IMR-90 (cell line): ENCODE data around the gene SASH1. TPM values are rescaled to one million over a fixed set of nuclear protein-coding genes. Genes with fewer than 3 reads are reported as not detected.

Experiments
- ATAC-seq: fragments of 200-7000 bp; cut with Tn5 transposase; 2 replicates; pipeline ENCODE4 v1.9.1; 2020; ENCODE audit warnings: low read depth, mild to moderate bottlenecking, moderate library complexity
- BruUV-seq: library from RNA; stranded (reverse); fragments of 400-500 nt; replicated peaks from 2 replicates; lab custom pipeline; 2021; lab: Mats Ljungman, UMichigan
- CTCF ChIA-PET: fragments of 300-600 bp; formaldehyde crosslinking; extraction: SDS; loops from one replicate; lab custom pipeline; 2021; ENCODE audit warnings: antibody characterized with exemption; lab: Yijun Ruan, JAX
- POLR2A ChIA-PET: fragments of 300-600 bp; sonication (Branson Sonifier 250); formaldehyde crosslinking; loops from one replicate; lab custom pipeline; 2022; ENCODE audit warnings: antibody characterized with exemption; ENCODE audit not compliant: unreplicated experiment; lab: Charles Lee
- DNase-seq: peaks from one replicate; pipeline ENCODE4 v3.0.0; 2013
- H2AFZ ChIP-seq: replicated peaks from 2 replicates; pipeline ENCODE3; 2013; ENCODE audit warnings: low read length, mild to moderate bottlenecking; ENCODE audit not compliant: poor library complexity
- H2AK5ac ChIP-seq: 2 replicates; pipeline ENCODE4 v1.6.1; 2013; ENCODE audit warnings: low read depth, low read length, inconsistent platforms
- H2AK9ac ChIP-seq: replicated peaks from 2 replicates; pipeline ENCODE3; 2013; ENCODE audit warnings: mild to moderate bottlenecking, low read depth, low read length, moderate library complexity; ENCODE audit not compliant: poor library complexity
- H2BK120ac ChIP-seq: 2 replicates; pipeline ENCODE4 v1.6.1; 2013; ENCODE audit warnings: low read depth, low read length, inconsistent platforms
- H2BK15ac ChIP-seq: 3 replicates; pipeline ENCODE4 v1.6.1; 2013; ENCODE audit warnings: low read depth, low read length, inconsistent platforms
- H2BK20ac ChIP-seq: 2 replicates; pipeline ENCODE4 v1.6.1; 2013; ENCODE audit warnings: low read depth, mild to moderate bottlenecking, inconsistent platforms, low read length, moderate library complexity
- H2BK5ac ChIP-seq: 2 replicates; pipeline ENCODE4 v1.6.1; 2013; ENCODE audit warnings: mild to moderate bottlenecking, low read depth, low read length, inconsistent platforms; ENCODE audit not compliant: poor library complexity, severe bottlenecking
- H3K14ac ChIP-seq: replicated peaks from 2 replicates; pipeline ENCODE4 v1.6.1; 2013; ENCODE audit warnings: low read depth, low read length, inconsistent platforms
- H3K18ac ChIP-seq: 2 replicates; pipeline ENCODE4 v1.6.1; 2013; ENCODE audit warnings: low read depth, low read length, control low read depth
- H3K23ac ChIP-seq: 2 replicates; pipeline ENCODE4 v1.6.1; 2013; ENCODE audit warnings: low read depth, low read length, inconsistent platforms
- H3K27ac ChIP-seq: 2 replicates; pipeline ENCODE4 v1.5.1; 2013; ENCODE audit warnings: mild to moderate bottlenecking, control low read depth, low read length; ENCODE audit not compliant: insufficient read depth
- H3K27me3 ChIP-seq: 2 replicates; pipeline ENCODE4 v1.6.1; 2013; ENCODE audit warnings: low read length; ENCODE audit not compliant: control insufficient read depth, insufficient read depth
- H3K36me3 ChIP-seq: 2 replicates; pipeline ENCODE4 v1.6.1; 2013; ENCODE audit warnings: low read length, mixed read lengths; ENCODE audit not compliant: control insufficient read depth, insufficient read depth
- H3K4ac ChIP-seq: 2 replicates; pipeline ENCODE4 v1.6.1; 2013; ENCODE audit warnings: low read depth, low read length, inconsistent platforms
- H3K4me1 ChIP-seq: 2 replicates; pipeline ENCODE4 v1.6.1; 2013; ENCODE audit warnings: low read length, mixed read lengths; ENCODE audit not compliant: control insufficient read depth, insufficient read depth
- H3K4me2 ChIP-seq: 2 replicates; pipeline ENCODE4 v1.6.1; 2013; ENCODE audit warnings: low read depth, mild to moderate bottlenecking, control low read depth, low read length, moderate library complexity
- H3K4me3 ChIP-seq: 2 replicates; pipeline ENCODE4 v1.5.1; 2013; ENCODE audit warnings: low read depth, mild to moderate bottlenecking, control low read depth, low read length, moderate library complexity; ENCODE audit not compliant: insufficient read depth
- H3K56ac ChIP-seq: 2 replicates; pipeline ENCODE4 v1.6.1; 2013; ENCODE audit warnings: low read length, inconsistent platforms; ENCODE audit not compliant: insufficient read depth; ENCODE audit errors: extremely low read depth
- H3K79me1 ChIP-seq, 2 experiments: 2 replicates each; pipeline ENCODE4 v1.6.1; 2013; ENCODE audit warnings: low read length in 2 of 2, inconsistent platforms in 1 of 2, low read depth in 1 of 2
- H3K9ac ChIP-seq: 2 replicates; pipeline ENCODE4 v1.6.1; 2013; ENCODE audit warnings: low read depth, low read length, control low read depth
- H3K9me1 ChIP-seq: 2 replicates; pipeline ENCODE4 v1.6.1; 2013; ENCODE audit warnings: low read length, inconsistent platforms; ENCODE audit not compliant: insufficient read depth
- H3K9me3 ChIP-seq: 2 replicates; pipeline ENCODE4 v1.6.1; 2013; ENCODE audit warnings: low read length; ENCODE audit not compliant: control insufficient read depth, insufficient read depth
- H4K20me1 ChIP-seq: 2 replicates; pipeline ENCODE4 v1.6.1; 2013; ENCODE audit warnings: low read length, inconsistent platforms; ENCODE audit not compliant: insufficient read depth
- H4K5ac ChIP-seq: 2 replicates; pipeline ENCODE4 v1.6.1; 2013; ENCODE audit warnings: mild to moderate bottlenecking, low read depth, low read length, control low read depth
- H4K8ac ChIP-seq, 2 experiments: 2 replicates each; pipeline ENCODE4 v1.6.1; 2013; ENCODE audit warnings: low read depth in 2 of 2, low read length in 2 of 2, control low read depth in 1 of 2, inconsistent platforms in 1 of 2
- H4K91ac ChIP-seq: 2 replicates; pipeline ENCODE4 v1.6.1; 2013; ENCODE audit warnings: low read depth, low read length, inconsistent platforms; ENCODE audit not compliant: insufficient read depth
- CEBPB ChIP-seq: IDR thresholded peaks from 2 replicates; pipeline ENCODE4 v1.6.1; 2012; ENCODE audit warnings: low read depth, low read length, improper control_type of control experiment
- RAD21 ChIP-seq: IDR thresholded peaks from 2 replicates; pipeline ENCODE4 v1.6.1; 2012; ENCODE audit warnings: low read length, improper control_type of control experiment
- WGBS, 2 experiments: methylation state at CpG; one replicate each; pipeline versions ENCODE4 v1.1.5 to v1.1.7; 2013; ENCODE audit warnings: missing lambda C conversion rate in 2 of 2; ENCODE audit not compliant: insufficient read length in 1 of 2; ENCODE audit errors: extremely low coverage in 2 of 2; 5-methylcytosine and 5-hydroxymethylcytosine counted together
- dilution Hi-C: fragments of 300-500 bp; cut with HindIII; formaldehyde crosslinking; loops from one replicate; pipeline ENCODE4 v1.14.3; 2018; ENCODE audit warnings: low sequenced_read_pairs; ENCODE audit not compliant: unreplicated experiment
- in situ Hi-C: fragments of 300-500 bp; cut with MboI; formaldehyde crosslinking; loops from 3 replicates; pipeline ENCODE4 v1.14.3; 2019; ENCODE audit warnings: low sequenced_read_pairs, inconsistent platforms, mixed read lengths
- intact Hi-C: fragments of 100-400 bp; cut with micrococcal nuclease; formaldehyde crosslinking; loops from 2 replicates; pipeline ENCODE4 v1.10.0; 2022
- polyA plus RNA-seq, 3 experiments: library from polyadenylated mRNA; depleted of rRNA; stranded (reverse); fragments of >200 nt; gene quantifications; 2 replicates each; pipeline ENCODE4 v1.2.3, GENCODE V29; 2012; ENCODE audit warnings: low replicate concordance in 1 of 3
- total RNA-seq: library from RNA; depleted of rRNA; stranded (reverse); fragments of >200 nt; gene quantifications from 2 replicates; pipeline ENCODE4 v1.2.3, GENCODE V29; 2012

Gene SASH1
- total and polyA plus RNA-seq, 2 of the 4 experiments (the other 2 are of a cell fraction): 11.6 to 16.5 TPM

DNA sequence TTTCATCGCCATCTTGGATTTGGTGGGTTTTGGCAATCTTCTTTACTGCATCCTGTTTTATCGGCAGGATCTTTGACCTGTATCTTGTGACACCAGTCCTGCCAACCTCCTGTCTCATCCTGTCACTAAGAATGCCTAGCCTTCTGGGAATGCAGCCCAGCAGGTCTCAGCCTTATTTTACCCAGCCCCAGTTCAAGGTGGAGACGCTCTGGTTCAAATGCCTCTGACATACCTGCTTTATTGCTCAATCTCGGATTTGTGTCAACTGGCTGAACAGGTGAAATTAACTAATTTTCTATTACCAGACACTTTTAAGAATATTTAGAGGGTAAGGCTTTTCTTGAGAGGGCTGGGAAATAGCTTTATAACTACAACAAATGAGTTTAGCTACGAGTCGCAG is 102.5 kb downstream of the SASH1 start:
- Histone ChIP-seq H2BK5ac (peak overlapping the region; percentile 75), H3K79me1 (peaks cover 4 to 45% of the 10 kb centered on the region in 2 experiments), H3K4me3 (no peak overlapping the region), H3K27me3 (no peaks in the 10 kb centered on the region), H3K9me3 (no peaks in the 10 kb centered on the region), H3K4ac (peak overlapping the region; percentile 79), H3K36me3 (peaks cover 4% of the 10 kb centered on the region; the same call in 1 of the 2 replicates), H3K9ac (no peak overlapping the region), H3K27ac (no peak overlapping the region), H2BK15ac (peak overlapping the region; percentile 56; the same call in 2 of the 3 replicates), H4K5ac (peak overlapping the region; percentile 26; the same call in 1 of the 2 replicates), H3K9me1 (peaks cover 11% of the 10 kb centered on the region), H3K23ac (no peak overlapping the region), H4K8ac (peak overlapping the region in 1 of 2 experiments; percentile 67; a peak in 2 of 4 replicates), H3K4me1 (peaks cover 15% of the 10 kb centered on the region), H2AK5ac (peak overlapping the region; percentile 73), H2BK120ac (peak overlapping the region; percentile 77), H2AFZ (no peak overlapping the region), H3K4me2 (no peak overlapping the region), H3K14ac (peak overlapping the region; percentile 64), H3K18ac (peak overlapping the region; percentile 4; the same call in 1 of the 2 replicates), H3K56ac (no peak overlapping the region), H2AK9ac (no peak overlapping the region), H4K91ac (peak overlapping the region; percentile 67), H2BK20ac (peak overlapping the region; percentile 28; the same call in 1 of the 2 replicates), H4K20me1 (no peaks in the 10 kb centered on the region; the same call in 1 of the 2 replicates)
- POLR2A ChIA-PET: no interaction called here
- DNase-seq (no peak), ATAC-seq (no peak)
- intact Hi-C loops: no loop called here
- BruUV-seq: no TSS peak
- 100% methylated on average over 2 of the region's 6 CpGs; no CpG with 5 or more reads in 1 of the 2 experiments for WGBS, 2 experiments
- CTCF ChIA-PET: interaction anchor here (0.6 kb wide), 1 partner anchor 19 kb away, joined by 3 read pairs; no protein-coding TSS in a partner anchor
- dilution Hi-C loops: no loop called here
- TF ChIP-seq CEBPB (peak; percentile 29), RAD21 (no peak)
- in situ Hi-C loops: no loop called here
